Smooth muscle cell (in vitro differentiated cells): Measurements from ENCODE around the gene RALGAPA2. TPM values are rescaled to one million over a fixed set of nuclear protein-coding genes. Genes with fewer than 3 reads are reported as not detected.

Experiments
- DNase-seq: peaks from one replicate; lab custom pipeline; 2025; ENCODE audit not compliant: unreplicated experiment; lab: John Stamatoyannopoulos, UW
- H2AFZ ChIP-seq: fragments of 200-600 bp; sonication (generic); 2 replicates; pipeline ENCODE4 v1.6.0; 2016; ENCODE audit warnings: antibody characterized with exemption, low read depth, mild to moderate bottlenecking
- H3F3A ChIP-seq: fragments of 200-600 bp; sonication (generic); 2 replicates; pipeline ENCODE4 v1.6.0; 2017; ENCODE audit warnings: antibody characterized with exemption, low read depth
- H3K27ac ChIP-seq: fragments of 200-600 bp; sonication (generic); 2 replicates; pipeline ENCODE4 v1.5.1; 2016; ENCODE audit warnings: low read depth, mild to moderate bottlenecking
- H3K27me3 ChIP-seq: fragments of 200-600 bp; sonication (generic); 2 replicates; pipeline ENCODE4 v1.6.1; 2016; ENCODE audit warnings: low read depth, mild to moderate bottlenecking
- H3K36me3 ChIP-seq: fragments of 200-600 bp; sonication (generic); 2 replicates; pipeline ENCODE4 v1.5.1; 2016; ENCODE audit warnings: low read depth
- H3K4me1 ChIP-seq: fragments of 200-600 bp; sonication (generic); 2 replicates; pipeline ENCODE4 v1.5.1; 2016; ENCODE audit warnings: low read depth
- H3K4me2 ChIP-seq: fragments of 200-600 bp; sonication (generic); 2 replicates; pipeline ENCODE4 v1.6.0; 2016; ENCODE audit warnings: mild to moderate bottlenecking
- H3K4me3 ChIP-seq: fragments of 200-600 bp; sonication (generic); 2 replicates; pipeline ENCODE4 v1.5.1; 2016; ENCODE audit warnings: mild to moderate bottlenecking
- H3K79me2 ChIP-seq: fragments of 200-600 bp; sonication (generic); 2 replicates; pipeline ENCODE4 v1.6.0; 2016; ENCODE audit warnings: low read depth, mild to moderate bottlenecking
- H3K9ac ChIP-seq: fragments of 200-600 bp; sonication (generic); 2 replicates; pipeline ENCODE4 v1.6.0; 2016; ENCODE audit warnings: low read depth
- H3K9me3 ChIP-seq: fragments of 200-600 bp; sonication (generic); replicated peaks from 2 replicates; pipeline ENCODE4 v1.5.1; 2016; ENCODE audit warnings: low read depth
- H4K20me1 ChIP-seq: fragments of 200-600 bp; sonication (generic); 2 replicates; pipeline ENCODE4 v1.6.0; 2016; ENCODE audit warnings: low read depth
- CTCF ChIP-seq: fragments of 200-600 bp; sonication (generic); IDR thresholded peaks from 2 replicates; pipeline ENCODE4 v1.5.1; 2017; ENCODE audit warnings: borderline replicate concordance, mild to moderate bottlenecking, antibody characterized with exemption; ENCODE audit not compliant: insufficient read depth, poor library complexity, severe bottlenecking
- WGBS: methylation state at CpG from one replicate; pipeline ENCODE4 v1.1.7; 2016; ENCODE audit warnings: low lambda C conversion rate; 5-methylcytosine and 5-hydroxymethylcytosine counted together
- polyA plus RNA-seq: library from polyadenylated mRNA; unstranded; fragments of >200 nt; fragmentation: Nextera tagmentation; extraction: Ambion mirVana; gene quantifications from 2 replicates; pipeline ENCODE4 v1.2.1, GENCODE V29; 2016
- total RNA-seq: library from RNA; depleted of rRNA; stranded (reverse); fragments of >200 nt; gene quantifications from 2 replicates; pipeline ENCODE4 v1.2.3, GENCODE V29; 2014

RALGAPA2 gene
- total and polyA plus RNA-seq, 2 experiments from 2014 or later, result 3.5 to 6.2 TPM

GRCh38 chr20:20500312-20500711, 212.1 kb downstream of the RALGAPA2 start:
- Histone ChIP-seq H3K36me3 (no peaks in the 10 kb centered on the region), H3K79me2 (no peaks in the 10 kb centered on the region), H4K20me1 (no peaks in the 10 kb centered on the region), H3K4me1 (peaks cover 4% of the 10 kb centered on the region), H3K4me3 (no peak overlapping the region), H3K9ac (no peak overlapping the region), H3K27me3 (no peaks in the 10 kb centered on the region), H3K9me3 (no peaks in the 10 kb centered on the region), H3K27ac (no peak overlapping the region), H3K4me2 (no peak overlapping the region), H3F3A (no peaks in the 10 kb centered on the region), H2AFZ (no peak overlapping the region)
- TF ChIP-seq CTCF, result no peak
- 100% methylated on average over 1 of the region's 1 CpG for WGBS
- no peak for DNase-seq

- no peak overlapping the region for H3K4me3 ChIP-seq
- no peaks in the 10 kb centered on the region for H3K27me3 ChIP-seq
- H3K27ac ChIP-seq, result no peak overlapping the region
- H3F3A ChIP-seq, result no peaks in the 10 kb centered on the region
- H3K79me2 ChIP-seq, result no peaks in the 10 kb centered on the region
- no peak for TF ChIP-seq CTCF
- H3K9ac ChIP-seq, result no peak overlapping the region
- H3K36me3 ChIP-seq, result no peaks in the 10 kb centered on the region
- no peak overlapping the region for H2AFZ ChIP-seq
- H3K4me1 ChIP-seq, result peaks cover 4% of the 10 kb centered on the region
- WGBS, result 79% methylated on average over 5 of the region's 5 CpGs
- no peak overlapping the region for H3K4me2 ChIP-seq
- H4K20me1 ChIP-seq, result no peaks in the 10 kb centered on the region
- no peak for DNase-seq
- no peaks in the 10 kb centered on the region for H3K9me3 ChIP-seq
Measured at GRCh38 chr20:20499439-20499838, 213.0 kb downstream of the RALGAPA2 start.

- DNase-seq, result no peak
- 49% methylated on average over 11 of the region's 11 CpGs for WGBS
- TF ChIP-seq CTCF, result no peak
- H3K4me1 ChIP-seq, result peaks cover 10% of the 10 kb centered on the region
- no peaks in the 10 kb centered on the region for H3K27me3 ChIP-seq
- no peaks in the 10 kb centered on the region for H4K20me1 ChIP-seq
- no peak overlapping the region for H3K9ac ChIP-seq
- H3K27ac ChIP-seq, result no peak overlapping the region
- no peak overlapping the region for H3K4me2 ChIP-seq
- no peak overlapping the region for H3K4me3 ChIP-seq
- H3K9me3 ChIP-seq, result no peaks in the 10 kb centered on the region
- no peaks in the 10 kb centered on the region for H3K36me3 ChIP-seq
- H2AFZ ChIP-seq, result no peak overlapping the region
- no peaks in the 10 kb centered on the region for H3F3A ChIP-seq
- H3K79me2 ChIP-seq, result no peaks in the 10 kb centered on the region
Measured at GRCh38 chr20:20498076-20498861, 214.2 kb downstream of the RALGAPA2 start.
